HG02610 (cell line): ENCODE measurements around the gene LARP4B.

Experiments used
- ATAC-seq: cut with Tn5 transposase; IDR thresholded peaks from one replicate; pipeline ENCODE4 v1.9.1; 2021; ENCODE audit warnings: mild to moderate bottlenecking, moderate library complexity; ENCODE audit not compliant: unreplicated experiment

Gene LARP4B

DNA sequence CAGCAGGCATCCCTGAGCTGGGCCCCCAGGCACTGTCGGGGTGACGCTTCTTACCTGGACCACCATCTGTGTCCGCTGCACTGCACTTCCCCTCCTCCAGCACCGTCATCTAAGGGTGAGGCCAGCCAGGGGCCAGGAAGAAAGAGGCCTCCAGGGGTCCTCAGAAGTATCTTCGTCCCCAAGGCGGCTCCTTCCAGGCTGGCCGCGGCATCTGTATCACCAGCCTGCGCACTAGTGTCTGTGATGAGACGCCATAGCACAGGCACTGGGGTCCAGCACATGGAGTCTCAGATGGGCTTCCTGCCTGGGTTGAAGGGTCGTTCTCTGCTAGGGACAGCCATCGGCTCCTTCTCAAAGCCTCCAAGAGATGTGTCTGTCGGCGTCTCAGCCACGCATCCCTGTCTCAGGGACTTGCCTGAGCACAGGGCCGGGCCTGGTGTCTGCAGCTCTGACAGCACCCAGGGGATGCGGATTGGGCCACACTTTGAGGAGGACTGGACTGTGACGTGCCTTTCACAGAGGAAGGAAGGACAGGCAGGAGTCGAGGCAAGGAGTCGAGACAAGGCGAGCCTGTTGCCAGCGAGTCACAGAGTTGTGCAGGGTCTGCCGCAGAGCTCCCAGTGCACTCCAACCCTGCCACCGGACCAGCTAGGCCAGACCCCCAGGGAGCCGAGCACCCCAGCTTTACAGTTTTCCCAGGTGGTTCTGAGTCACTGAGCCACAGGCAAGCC lies 140.5 kb downstream of the LARP4B start:
- no peak for ATAC-seq

DNA sequence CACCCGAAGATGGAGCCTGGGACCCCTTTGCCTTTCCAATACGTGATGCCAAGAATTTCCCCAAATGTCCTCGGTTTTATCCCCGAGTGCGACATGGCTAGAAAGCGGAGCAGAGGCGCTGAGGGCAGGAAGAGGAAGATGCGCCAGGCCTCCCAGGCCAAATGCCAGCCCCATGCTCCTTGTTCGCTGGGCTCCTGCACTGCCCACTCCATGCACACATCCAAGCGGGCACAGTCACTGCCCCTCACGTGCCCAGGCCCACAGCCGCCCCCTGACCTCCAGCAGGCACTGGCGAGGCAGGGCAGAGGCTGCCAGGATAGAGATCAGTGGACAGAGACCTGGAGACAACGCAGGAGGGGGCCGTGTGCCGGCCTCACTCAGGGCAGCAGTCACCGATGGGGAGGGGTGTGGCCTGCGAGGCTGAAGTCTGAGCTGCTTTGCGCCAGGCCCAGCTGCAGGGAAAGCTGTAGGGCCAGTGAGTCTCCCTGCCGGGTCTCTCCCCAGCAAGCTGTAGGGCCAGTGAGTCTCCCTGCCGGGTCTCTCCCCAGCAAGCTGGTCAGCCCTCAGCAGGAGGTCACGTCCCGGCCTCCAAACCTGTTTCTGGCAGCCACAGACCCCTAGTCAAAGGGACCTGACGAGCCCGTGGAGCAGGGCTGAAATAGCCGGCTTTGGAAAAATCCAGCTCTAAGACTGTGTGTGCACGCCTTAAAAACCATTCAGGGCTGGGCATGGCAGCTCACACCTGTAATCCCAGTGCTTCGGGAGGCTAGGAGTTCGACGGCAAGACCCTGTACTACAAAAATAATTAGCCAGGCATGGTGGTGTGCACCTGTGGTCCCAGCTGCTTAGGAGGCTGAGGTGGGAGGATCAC lies 141.4 kb downstream of the LARP4B start:
- no peak for ATAC-seq

DNA sequence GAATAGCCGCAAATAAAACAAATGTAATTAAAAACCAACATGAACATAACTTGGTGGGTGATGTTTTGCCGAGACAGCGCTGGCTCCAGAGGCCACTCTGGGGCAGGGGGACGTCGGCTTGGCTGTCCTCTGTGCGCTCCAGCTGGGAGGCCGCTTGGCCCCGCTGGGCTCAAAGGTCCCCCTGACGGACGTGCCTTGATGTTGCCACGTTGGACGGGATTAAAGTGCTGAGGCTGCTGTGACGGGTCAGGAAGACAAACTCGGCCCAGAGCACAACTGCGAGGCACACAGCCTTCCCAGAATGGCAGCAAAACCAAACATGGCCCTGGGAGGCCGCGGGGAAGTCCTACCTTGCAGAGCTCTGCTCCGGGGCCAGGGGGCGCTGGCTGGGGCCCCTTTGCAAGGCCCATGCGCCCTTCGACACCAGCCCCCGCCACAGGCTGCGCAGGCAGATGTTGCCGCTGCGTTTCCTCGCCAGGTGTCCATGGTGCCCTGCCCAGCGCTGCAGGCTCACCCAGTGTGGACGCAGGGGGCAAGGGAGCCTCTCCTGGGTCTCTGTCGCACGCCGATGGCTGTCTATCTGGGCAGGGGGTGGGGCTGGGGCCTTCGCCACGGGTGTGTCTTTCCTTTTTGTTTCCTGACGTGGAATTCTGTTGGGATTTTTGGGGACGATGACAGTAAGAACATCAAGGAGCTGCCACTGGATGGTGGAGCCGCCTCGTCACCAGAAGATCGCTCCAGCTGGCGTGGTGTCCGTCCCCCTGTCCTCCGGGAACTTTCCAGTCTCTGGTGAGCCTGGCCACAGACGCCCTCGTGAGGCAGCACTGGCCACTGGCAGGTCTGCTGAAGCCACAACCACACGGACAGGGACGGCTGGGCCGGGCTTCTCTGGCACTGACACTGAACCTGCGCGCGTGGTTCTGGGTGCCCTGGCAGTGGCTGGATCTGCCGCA lies 142.4 kb downstream of the LARP4B start:
- no peak for ATAC-seq

DNA sequence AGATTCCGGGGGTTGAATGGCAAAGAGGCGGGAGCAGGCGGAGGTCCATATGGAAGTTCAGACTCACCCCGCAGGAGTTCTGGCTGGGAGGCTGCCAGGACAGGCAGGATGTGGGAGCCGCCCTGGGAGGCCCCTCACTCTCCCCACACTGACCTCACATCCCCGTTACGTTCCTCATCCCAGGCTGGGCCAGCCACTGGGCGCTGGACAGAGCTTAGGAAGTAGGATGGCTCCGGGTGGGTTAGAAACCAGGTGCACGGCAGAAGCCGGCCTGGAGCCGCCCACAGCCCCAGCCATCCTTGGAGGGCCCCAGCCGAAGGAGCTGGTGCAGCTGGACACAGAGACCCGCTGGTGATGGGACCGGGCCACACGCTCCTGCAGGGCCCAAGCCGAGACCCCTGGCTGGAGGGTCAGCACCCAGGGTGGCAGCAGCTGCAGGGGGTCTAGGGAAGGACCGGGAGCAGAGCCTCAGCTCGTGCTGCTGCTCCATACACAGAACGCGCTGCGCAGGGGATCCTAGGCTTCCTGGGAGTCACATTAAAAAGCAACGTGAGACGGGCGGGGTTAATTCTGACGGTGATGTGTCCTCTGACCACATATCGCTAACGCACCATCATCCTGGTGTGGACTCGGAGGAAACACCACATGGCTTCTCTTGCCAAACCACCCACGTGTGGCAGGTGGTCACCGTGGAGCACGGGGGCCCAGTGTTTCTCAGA lies 143.4 kb downstream of the LARP4B start:
- ATAC-seq = no peak

DNA sequence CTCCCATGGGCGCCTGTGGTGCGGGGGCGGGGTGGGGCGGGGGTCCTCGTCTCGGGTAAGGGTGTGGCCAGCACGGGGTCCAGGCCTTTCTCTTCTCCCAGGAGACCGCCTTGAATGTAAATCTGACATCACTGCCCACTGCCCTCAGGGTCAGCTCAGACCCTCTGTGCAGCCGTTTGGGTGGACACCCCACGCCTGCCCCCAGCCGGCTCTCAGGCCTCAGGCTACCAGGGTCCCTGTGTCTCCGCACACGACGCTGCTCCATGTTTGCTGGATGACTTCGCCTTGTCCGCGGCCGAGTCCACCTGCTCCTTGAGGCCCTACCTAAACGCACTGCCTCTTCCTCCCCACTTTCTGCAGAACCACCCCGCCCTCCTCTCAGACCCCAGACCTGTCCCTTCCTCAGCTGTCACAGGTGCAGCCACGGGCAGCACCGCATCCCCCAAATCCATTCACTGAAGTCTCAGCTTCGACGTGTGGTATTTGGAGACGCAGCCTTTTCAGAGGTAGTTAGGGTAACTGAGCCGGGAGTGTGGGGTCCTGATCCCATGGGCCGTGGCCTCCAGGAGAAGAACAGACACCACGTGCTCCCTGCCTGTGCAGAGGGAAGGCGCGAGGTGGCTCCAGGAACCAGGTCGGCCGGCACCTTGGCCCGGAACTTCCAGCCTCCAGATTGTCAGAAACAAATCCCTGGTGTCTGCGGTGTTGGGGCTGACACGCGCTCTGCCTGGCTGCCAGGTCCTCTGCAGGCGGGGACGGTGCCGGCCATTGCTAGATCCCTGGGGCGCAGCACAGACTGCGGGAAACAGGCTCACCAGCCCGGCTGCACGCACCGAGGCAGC lies 144.7 kb downstream of the LARP4B start:
- ATAC-seq = no peak

DNA sequence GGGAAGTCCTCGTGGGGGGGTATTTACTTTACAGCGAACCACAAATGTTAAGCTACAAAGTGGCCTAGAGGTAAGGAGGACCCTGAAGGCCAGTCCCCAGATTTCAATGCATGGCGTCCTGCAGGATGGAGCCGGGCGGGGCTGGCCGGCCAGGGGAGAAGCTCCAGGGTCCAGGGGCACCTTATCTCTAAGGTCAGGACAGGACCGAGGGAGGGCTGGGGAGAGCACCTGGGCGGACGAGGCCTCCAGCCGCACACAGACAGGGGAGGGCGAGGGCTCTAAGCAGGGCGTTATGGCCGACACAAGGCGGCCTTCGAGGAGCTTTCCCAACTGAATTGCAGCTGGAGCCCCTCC lies 145.7 kb downstream of the LARP4B start:
- no peak for ATAC-seq

DNA sequence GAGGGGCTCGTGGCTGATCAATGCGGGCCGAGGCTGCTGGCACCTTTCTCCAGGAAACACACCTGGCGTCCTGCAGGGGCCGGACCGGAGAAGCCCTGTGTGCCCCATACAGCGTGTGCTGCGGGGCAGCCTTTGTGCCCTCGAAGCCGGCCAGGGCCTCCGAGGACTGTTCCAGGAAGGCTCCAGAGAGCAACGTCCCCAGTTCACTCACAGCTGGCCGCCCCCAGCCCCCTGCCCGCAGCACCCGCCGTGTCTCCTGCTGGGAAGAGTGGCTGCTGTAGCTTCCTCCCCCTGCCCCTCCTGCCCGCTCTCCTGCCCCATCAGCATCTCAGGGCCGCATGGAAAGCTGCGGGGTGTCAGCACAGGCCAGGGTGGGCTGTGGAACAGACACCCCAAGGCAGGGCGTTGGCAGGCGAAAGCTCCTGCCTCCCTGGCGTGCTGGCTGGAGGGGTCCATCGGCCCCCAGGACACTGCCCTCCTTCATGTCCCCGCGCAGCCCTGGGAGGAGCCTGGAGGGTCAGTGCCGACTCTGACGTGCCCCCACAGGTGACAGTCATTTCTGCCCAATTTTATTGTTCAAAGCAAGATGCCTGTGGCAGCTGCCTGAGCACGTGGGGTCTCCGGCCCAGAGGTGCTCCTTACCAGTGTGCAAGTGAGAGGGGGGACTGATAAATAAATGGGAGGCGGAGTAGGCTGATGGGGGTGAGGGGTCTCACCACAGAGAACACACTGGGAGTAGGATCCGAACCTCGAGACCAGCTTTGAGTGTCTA lies 146.2 kb downstream of the LARP4B start:
- ATAC-seq = no peak

DNA sequence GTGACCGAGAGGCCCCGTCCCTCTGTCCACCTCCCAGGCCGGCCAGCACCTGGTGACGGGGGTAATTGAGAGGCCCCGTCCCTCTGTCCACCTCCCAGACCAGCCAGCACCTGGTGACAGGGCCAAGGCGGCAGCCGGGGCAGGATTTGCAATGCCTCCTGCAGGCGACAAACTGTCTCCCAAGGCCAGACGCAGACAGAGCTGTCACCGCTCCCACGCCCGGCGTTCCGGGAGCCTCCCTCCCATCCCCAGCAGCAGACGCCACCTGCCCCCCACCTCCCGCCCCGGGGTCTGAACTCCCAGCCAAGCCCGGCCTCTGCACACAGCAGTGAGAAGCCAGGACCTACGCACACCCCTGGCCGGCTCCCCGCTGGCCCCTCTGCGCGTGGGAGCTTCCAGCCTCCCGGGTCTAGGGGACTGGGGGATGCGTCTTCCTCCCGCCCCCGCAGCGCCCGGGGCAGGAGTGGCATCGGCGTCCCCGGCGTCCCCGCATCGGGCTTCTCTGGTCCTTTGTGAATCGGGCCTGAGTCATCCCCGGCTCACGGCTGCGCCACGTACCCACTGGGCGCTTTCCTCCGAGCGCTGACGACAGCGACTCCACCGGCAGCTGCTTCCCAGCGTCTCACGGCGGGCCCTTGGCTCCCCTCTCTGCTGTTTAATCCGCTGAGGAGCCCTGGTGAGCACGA lies 147.0 kb downstream of the LARP4B start:
- ATAC-seq = no peak

DNA sequence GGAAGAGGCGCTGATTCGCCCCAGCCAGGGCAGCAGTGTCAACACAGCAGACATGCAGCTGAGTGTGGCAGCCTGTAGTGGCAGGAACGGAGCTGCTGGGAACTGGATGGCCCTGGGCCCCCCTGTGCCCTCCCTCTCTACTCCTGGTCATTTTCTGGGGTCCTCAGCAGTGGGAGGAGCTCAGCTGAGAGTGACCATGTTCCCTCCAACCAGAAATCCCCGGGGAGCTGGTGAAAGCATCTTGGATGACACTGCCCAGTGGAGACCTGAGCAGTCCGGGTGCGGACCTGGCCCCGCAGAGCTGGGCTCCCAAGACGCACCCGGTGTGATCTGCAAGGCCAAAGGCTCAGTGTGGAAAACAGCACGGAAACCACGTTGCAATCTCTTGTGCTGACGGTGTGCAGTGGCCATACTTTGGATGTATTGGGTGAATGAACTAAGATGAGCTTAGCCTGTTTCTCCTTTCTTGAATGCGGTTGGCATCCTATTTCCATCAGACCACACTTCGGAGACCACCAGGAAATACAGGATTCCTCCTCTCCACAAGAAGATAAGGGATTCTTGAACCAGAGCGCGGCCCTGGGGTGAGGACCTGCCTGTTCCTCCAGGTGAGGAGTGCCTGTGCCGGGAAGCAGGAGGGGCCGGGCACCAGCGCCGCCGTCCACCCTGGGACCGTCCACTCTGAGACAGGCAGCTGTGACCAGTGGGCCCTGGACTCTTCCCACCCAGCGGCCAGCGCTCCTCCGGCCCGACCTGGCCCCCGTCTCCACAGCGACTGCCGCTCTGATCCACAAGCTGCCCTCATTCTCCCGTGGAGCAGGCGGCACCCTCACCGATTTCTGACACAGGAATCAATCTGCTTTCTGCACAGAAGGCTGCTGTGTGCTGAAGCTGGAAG lies 148.5 kb downstream of the LARP4B start:
- ATAC-seq = no peak

DNA sequence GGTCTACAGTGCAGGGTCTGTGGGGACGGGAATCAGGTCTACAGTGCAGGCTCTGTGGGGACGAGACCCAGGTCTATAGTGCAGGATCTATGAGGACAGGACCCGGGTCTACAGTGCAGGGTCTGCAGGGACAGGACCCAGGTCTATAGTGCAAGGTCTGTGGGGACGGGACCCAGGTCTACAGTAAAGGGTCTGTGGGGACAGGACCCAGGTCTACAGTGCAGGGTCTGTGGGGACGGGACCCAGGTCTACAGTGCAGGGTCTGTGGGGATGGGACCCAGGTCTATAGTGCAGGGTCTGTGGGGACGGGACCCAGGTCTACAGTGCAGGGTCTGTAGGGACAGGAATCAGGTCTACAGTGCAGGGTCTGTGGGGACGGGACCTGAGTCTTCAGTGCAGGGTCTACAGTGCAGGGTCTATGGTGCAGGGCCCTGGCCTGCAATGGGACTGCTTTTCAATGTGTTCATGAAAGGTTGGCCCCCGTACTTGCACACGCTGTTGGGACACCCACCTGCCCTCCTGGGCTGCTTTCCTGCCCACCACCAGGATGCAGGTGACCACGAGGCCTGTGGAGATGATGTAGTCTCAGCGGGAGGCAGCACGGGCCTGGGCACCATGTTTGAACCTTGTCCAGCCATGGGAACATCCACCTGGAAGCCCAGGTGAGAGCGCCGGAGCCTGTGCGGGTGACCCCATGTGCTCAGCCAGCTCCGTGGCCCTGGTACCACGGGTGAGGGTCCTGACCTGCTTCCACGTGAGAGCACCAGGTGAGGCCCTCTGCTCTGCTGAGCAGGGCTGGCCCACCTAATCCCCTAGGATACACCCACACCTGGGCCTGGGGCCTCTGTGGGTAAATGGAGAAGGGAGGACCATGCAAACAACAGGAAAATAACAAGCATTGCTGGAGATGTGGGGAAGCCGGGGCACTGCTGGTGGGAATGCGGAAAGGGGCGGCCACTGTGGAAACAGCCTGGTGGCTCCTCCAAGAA lies 150.7 kb downstream of the LARP4B start:
- ATAC-seq = no peak

DNA sequence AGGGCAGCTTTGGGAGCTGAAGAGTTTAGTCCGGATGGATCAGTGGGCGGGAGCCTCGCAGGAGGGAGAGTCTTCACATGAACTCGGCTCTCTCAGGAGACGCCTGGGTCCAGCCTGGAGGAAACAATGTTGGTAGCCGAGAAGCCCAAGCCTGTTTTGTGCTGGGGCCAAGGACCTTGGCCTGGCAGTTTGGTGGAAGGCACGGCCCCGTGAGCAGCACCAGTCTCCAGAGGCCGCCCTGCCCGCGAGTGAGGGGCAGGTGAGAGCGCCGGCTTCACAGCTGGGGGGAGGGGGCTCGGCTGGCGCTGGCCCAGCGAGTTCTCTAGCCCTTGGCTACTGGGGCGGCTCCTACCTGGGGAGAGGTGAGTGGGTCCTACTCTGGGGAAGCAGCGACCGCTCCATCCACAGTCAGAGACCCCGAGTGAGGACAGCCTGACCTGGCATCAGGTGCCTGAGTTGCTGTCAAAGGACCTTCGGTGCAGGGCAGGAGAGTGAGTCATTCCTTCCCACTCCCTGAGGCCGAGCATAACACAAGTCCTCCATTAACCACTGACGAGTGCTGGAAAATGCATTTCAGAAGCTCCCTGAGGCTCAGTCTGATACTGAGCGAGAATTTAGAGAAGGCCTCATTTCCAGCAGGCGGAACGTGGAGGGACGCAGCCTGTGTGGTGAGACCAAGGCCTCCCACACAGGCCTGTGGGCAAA lies 152.7 kb downstream of the LARP4B start:
- no peak for ATAC-seq

DNA sequence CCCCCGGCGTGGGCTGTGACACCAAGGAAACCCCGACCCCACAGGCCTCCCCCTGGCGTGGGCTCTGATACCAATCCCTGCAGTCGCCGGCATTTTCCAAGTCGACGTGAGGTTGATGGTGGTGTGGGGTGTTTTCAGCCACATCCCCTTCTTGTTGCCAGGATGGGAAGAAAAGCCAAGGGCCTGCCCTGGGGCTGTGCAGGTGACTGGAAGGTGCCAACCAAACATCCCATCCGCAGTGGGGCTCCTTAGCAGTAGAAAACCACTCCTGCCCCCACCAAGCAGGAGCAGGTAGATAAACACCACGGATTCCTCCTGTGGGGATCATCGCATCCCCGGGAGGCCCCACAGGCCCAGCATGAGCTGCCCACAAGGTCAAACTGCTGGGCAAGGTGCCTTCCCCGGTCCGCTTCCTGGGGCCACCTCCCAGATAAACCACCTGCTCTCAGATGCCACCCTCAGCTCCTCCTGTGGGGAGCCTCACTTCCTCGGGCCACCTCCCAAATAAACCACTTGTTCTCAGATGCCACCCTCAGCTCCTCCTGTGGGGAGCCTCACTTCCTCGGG lies 153.5 kb downstream of the LARP4B start:
- ATAC-seq = no peak

DNA sequence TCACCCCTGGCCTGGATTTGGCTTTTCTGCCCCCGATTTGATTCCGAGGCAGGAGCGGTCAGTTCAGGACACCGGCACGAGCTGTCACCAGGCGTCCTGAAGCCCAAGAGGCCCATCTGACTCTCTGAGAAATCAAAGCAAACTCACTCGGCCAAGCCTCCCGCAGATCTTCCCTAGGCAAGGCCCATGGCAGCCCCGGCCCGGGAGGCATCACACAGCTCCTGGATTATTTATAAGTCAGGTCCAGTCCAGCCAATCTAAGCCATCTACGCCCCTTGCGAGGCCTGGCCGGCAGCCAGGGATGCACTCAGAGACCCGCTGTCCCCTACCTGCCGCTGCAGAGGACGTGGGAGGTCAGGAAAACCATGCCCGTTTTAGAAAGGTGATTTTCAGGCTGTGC lies 154.7 kb downstream of the LARP4B start:
- no peak for ATAC-seq

DNA sequence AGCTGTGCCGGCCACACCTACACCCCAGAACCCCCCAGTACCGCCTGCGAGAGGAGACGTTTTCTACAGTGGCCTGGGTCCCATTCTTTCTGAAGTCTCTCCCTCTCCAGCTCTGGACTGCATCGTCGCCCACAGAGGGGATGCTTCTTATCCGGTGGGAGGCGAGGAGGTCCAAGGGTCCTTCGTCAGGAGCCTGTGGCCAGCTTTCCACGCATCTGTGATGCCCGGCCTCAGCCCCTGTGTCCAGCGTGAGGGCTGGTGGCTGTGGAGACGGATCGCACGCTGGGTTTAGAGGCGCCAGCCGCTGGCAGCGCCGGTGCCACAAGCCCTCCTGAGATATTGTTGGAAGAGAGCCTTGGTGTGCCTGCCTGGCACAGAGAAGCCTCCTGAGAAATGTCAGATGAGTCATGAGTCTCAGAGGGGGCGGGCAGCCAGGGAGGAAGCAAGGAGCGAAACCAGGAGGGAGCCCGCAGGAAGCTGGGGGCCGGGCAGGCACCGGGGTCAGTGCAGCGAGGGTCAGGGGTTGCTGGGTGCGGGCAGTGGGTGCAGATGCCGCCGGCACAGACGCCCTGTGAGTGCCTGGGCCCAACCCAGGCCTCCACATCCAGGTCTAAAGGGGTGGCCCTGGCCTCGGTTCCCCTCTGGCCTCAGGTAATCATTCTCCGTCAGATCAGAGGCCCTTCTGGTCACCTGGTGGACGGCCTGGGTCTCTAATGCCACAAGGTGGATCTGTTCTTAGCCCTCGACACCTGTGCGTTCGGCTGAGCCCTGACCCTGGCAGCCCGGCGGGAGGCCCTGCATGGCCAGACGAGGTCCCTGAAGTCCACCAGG lies 156.0 kb downstream of the LARP4B start:
- ATAC-seq = no peak
